COR-L47 (cell line): ENCODE data around the gene OOSP4A.
"Not testable (repeated sequence)": the region's sequence is repeated elsewhere in the genome, so short reads cannot be mapped to it uniquely, and the experiment has no call there.

Experiments used
- DNase-seq: peaks from one replicate; lab custom pipeline; 2025; lab: John Stamatoyannopoulos, UW

OOSP4A gene

DNA sequence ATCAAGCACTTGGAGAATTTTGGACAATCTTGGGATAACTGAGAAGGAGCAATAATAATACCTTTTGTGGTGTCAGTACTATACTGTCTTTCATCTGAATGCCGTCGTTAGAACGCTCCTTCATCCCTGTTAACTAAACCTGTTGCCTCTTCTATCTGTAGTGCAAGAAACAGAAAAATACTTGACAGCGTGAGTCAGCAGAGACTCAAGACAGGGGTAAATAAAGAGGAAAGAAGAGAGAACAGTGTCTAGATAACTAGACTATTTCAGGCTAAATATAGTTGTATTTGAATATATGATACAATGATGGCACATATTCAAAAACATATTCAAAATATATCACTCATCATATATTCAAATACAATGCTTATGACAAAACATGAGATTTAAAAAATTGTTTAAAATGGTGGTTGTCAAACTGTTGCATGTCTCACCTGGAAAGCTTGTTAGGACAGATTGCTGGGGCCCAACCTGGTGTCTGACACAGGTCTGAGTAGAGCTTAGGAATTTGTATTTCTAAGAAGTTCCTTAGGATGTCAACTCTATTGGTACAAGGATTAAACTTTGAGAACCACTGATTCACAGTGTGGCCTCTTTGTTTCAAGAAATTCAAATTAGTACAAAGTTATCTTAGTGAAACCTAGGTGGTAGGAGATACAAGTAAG, 17.4 kb downstream of the OOSP4A start:
- no peak for DNase-seq

DNA sequence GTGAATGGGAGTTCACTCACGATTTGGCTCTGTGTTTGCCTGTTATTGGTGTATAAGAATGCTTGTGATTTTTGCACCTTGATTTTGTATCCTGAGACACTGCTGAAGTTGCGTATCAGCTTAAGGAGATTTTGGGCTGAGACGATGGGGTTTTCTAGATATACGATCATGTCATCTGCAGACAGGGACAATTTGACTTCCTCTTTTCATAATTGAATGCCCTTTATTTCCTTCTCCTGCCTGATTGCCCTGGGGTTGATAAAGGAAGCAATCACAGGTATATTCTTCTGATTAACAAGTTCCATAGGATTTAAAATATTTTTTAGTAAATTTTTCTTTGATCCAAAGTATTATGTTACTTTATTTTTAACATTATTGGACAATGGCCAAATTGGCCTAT, 18.2 kb downstream of the OOSP4A start:
- not testable (repeated sequence) for DNase-seq

DNA sequence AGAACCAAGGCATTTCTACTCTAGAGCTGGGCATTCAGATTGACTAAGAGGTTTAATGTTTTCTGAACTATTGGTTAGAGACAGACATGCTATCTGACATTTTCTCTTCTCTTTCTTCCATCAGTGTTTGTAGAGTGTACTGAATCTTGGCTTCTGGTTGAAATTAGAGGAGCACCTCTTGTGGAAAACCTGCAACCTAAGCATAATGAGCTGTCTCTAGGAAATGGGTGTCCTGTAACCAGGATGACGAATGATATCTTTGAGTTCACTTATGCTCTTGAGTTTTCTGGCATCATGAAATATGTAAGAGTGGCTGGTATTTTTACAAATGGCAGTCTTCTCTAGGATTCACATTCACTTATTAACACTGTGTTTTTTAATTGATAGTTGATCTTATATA, 19.4 kb downstream of the OOSP4A start:
- no peak for DNase-seq

DNA sequence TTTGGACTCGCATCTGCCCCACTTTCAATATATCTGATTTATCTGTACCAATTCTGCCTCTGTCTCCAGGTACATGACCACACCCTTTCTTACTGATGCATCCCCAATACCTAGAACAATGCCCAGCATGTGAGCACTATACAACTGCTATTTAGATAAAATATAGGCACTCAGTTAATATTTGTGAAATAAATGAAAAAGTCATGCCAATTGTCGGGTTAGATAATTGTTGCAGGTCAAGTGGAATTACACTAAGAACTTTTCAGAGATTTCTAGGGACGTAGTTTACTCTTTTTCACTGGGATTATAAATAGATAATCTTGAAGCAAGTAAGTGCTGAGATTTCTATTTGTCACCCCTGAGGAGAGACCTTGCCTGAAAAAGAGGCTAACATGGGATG, 20.5 kb downstream of the OOSP4A start:
- no peak for DNase-seq

DNA sequence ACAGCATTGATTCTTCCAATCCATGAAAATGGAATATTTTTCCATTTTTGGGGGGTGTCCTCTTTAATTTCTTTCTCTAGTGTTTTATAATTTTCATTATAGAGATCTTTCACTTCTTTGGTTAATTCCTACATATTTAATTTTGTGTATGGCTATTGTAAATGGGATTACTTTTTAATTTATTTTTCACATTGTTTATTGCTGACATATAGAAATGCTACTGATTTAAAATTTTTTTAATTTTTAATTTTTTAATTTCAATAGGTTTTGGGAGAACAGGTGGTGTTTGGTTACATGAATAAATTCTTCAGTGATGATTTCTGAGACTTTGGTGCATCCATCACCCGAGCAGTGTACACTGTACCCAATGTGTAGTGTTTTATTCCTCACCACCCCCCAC, 26.6 kb downstream of the OOSP4A start:
- DNase-seq, result no peak

DNA sequence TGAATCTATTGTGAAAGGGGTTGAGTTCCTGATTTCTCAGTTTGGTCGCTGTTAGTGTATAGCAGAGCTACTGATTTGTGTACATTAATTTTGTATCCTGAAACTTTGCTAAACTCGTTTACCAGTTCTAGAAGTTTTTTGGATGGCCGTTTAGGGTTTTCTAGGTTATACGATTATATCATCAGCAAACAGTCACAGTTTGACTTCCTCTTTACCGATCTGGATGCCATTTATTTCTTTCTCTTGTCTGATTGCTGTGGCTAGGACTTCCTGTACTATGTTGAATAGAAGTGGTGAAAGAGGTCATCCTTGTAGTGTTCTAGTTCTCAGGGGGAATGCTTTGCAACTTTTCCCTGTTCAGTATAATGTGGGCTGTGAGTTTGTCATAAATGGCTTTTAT, 28.6 kb downstream of the OOSP4A start:
- no peak for DNase-seq

DNA sequence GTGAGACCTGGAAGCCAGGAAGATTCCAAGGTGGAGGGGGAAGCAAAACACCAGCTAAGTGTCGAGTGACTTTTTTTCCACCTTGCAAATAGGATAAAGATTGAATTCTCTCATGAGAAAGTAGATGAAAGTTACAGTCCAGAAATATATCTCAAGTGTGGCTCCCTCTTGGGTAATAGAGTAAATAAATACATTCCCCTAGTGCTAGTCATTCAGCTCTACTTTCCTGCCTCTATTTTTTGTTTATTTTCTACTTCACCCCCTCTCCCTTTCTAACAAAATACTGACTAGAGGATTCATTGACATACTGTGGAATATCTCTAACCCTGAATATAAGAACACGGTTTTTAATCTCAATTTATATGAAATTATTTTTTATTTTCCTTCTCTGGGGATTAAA, 34.0 kb downstream of the OOSP4A start:
- DNase-seq, result no peak

DNA sequence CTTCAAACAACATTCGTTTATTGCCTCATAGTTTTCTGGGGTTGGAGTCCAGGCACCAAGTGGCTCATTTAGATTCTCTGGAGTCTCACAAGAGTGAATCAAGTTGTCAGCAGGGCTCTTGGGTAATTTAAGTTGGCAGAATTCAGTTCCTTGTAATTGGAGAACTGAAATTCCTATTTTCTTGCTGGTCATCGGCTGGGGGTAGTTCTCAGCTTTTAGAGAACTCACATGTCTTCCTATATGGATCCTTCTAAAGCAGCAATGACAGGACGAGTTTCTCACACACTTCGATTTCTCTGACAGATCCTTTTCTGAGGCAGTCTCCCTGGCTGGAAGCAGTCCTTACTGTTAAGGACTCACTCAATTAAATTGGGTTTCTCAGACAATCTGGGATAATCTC, 35.9 kb downstream of the OOSP4A start:
- DNase-seq, result no peak

DNA sequence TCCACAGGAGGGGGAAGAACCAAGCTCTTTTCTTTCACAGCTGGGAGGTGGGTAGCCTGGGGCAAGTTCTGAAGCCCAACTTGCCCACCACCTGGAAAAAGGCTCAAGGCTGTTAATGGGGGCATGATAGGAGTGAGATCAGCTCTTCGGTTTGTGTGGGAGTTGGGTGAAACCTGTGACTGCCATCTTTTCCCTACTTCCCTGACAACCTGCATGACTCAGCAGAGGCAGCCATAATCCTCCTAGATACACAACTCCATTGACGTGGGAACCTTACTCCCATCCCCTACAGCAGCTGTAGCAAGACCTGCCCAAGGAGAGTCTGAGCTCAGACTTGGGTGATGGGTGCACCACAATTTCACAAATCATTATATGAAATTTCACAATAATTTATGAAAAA, 39.9 kb downstream of the OOSP4A start:
- no peak for DNase-seq

DNA sequence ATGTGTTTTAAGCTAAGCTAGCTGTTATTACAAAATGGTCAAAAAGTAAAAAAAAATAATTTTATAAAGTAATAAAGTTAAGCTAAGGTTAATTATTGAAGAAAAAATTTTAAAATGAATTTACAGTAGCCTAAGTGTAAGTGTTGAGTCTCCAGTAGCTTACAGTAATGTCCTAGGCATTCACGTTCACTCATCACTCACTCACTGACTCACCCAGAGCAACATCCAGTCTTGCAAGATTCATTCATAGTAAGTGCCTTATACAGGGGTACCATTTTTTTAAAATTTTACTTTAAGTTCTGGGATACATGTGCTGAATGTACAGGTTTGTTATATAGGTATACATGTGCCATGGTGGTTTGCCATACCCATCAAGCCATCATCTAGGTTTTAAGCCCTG, 41.5 kb downstream of the OOSP4A start:
- no peak for DNase-seq

DNA sequence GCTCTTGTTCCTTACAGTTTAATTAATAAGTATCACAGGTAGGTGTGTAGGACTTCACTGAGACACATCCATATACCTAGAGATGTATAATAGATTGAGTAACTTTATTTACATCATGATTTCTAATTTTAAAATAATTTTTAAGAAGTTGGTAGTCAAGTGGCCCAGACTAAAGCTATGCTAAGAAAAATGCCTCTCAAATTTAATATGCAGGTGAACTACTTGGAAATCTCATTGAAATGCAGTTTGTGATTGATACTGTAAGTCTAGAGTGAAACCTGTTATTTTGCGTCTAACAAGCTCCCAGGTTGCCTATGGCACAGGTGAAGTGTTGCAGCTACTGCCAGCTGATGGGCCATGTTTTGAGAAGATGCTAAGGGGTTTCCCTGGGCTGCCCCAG, 53.0 kb downstream of the OOSP4A start, which contains the start of gene OOSP4B:
Gene OOSP4B (plus strand): TSS at position 301 of the 400 bp plus-strand sequence.
- no peak for DNase-seq

DNA sequence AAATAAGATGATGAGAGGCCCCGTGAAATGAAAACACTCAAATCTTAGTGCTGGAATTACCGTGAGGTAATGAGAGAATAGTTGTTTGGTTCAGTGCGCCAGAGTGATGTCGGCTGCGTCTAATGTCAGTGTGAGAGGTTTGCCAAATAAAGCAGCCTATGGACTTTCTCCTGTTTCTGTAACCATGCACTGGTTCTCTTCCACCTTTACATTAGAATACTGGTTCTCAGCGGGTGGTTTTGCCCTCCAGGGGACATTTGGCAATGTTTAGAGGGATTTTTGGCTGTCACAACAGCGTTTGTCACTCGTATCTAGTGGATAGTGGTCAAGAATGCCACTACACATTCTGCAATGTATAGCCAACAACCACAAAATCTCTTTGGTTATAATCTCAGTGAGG, 54.2 kb downstream of the OOSP4A start:
- no peak for DNase-seq
